Measurements from ENCODE around the gene TEAD3. TPM values are rescaled to one million over a fixed set of nuclear protein-coding genes. Genes with fewer than 3 reads are reported as not detected.

TEAD3 gene
- polyA plus RNA-seq, 1 donor from 2014 or later: 0.10 TPM

DNA sequence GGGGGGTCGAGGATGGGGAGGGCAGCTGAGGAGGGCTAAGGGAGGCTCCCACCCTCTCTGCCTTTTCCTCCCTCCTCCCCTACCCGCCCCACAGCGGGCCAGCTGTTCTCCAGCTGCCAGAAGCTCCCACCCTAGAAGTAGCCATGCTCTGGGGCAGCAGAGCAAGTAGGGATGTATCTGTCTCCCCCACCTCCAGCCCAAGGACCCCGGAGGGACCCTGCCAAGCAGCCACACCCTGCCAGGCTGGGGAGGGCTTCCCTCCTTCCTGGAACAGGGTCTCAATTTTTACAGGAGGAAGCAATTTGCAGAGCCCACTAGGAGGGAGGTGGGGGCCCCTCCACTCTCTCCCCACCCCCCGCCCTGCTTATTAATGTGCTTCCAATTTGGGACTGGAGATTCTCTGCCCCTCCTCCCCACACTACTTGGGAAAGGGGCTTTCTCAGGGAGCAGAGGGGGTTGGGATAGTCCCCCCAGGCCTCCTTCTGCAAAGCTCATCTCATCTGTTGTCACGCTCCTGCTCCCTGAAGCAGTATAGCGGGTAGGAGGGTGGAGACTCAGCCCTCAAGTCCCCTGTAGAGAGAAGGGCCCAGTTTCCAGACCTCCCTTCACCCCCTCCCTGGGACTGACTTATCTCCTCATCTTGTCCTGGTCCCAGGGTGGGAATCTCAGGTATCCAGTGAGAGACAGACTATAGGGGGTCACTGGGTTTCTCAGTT lies 4.5 kb downstream of the TEAD3 start:
- H3K9me2 ChIP-seq (ENCODE audit: insufficient read depth, low read length): no peaks in the 10 kb centered on the region
- H3K36me3 ChIP-seq (ENCODE audit: insufficient read depth, low read length): no peaks in the 10 kb centered on the region
- H3K4me3 ChIP-seq (ENCODE audit: low read length): no peak overlapping the region
- no peaks in the 10 kb centered on the region for H3K9me3 ChIP-seq (ENCODE audit: low read length)
- no peak overlapping the region for H2AFZ ChIP-seq (ENCODE audit: low read depth, low read length)
- H3K9ac ChIP-seq (ENCODE audit: low read length): no peak overlapping the region
- no peaks in the 10 kb centered on the region for H3K79me2 ChIP-seq (replicated peaks; ENCODE audit: insufficient read depth, low read length)
- no peaks in the 10 kb centered on the region for H3F3A ChIP-seq (ENCODE audit: insufficient read depth, low read length, poor library complexity, severe bottlenecking)
- no peak overlapping the region for H3K4me2 ChIP-seq (ENCODE audit: low read length)
- no peak overlapping the region for H3K27ac ChIP-seq (ENCODE audit: low read length)
- TF ChIP-seq, protein P1, sequence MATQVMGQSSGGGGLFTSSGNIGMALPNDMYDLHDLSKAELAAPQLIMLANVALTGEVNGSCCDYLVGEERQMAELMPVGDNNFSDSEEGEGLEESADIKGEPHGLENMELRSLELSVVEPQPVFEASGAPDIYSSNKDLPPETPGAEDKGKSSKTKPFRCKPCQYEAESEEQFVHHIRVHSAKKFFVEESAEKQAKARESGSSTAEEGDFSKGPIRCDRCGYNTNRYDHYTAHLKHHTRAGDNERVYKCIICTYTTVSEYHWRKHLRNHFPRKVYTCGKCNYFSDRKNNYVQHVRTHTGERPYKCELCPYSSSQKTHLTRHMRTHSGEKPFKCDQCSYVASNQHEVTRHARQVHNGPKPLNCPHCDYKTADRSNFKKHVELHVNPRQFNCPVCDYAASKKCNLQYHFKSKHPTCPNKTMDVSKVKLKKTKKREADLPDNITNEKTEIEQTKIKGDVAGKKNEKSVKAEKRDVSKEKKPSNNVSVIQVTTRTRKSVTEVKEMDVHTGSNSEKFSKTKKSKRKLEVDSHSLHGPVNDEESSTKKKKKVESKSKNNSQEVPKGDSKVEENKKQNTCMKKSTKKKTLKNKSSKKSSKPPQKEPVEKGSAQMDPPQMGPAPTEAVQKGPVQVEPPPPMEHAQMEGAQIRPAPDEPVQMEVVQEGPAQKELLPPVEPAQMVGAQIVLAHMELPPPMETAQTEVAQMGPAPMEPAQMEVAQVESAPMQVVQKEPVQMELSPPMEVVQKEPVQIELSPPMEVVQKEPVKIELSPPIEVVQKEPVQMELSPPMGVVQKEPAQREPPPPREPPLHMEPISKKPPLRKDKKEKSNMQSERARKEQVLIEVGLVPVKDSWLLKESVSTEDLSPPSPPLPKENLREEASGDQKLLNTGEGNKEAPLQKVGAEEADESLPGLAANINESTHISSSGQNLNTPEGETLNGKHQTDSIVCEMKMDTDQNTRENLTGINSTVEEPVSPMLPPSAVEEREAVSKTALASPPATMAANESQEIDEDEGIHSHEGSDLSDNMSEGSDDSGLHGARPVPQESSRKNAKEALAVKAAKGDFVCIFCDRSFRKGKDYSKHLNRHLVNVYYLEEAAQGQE (IDR thresholded peaks at IDR 0.05; ENCODE audit: borderline replicate concordance): no peak
- no peak for TF ChIP-seq EP300 (conservative IDR thresholded peaks at IDR 0.05; ENCODE audit: poor library complexity, severe bottlenecking)
- TF ChIP-seq EZH2 (IDR thresholded peaks at IDR 0.05; ENCODE audit: borderline replicate concordance, insufficient read depth, low read length, poor library complexity, severe bottlenecking): no peak
- TF ChIP-seq MXI1 (conservative IDR thresholded peaks at IDR 0.05; ENCODE audit: poor library complexity, severe bottlenecking): no peak
- no peaks in the 10 kb centered on the region for H4K20me1 ChIP-seq (ENCODE audit: insufficient read depth)
- H3K27me3 ChIP-seq (ENCODE audit: insufficient read depth, low read depth, low read length): peaks cover 13% of the 10 kb centered on the region

- H3K27ac ChIP-seq (ENCODE audit: low read length): no peak overlapping the region
- H3K4me2 ChIP-seq (ENCODE audit: low read length): no peak overlapping the region
- no peaks in the 10 kb centered on the region for H3F3A ChIP-seq (ENCODE audit: insufficient read depth, low read length, poor library complexity, severe bottlenecking)
- no peak for TF ChIP-seq EZH2 (IDR thresholded peaks at IDR 0.05; ENCODE audit: borderline replicate concordance, insufficient read depth, low read length, poor library complexity, severe bottlenecking)
- TF ChIP-seq, protein P2, sequence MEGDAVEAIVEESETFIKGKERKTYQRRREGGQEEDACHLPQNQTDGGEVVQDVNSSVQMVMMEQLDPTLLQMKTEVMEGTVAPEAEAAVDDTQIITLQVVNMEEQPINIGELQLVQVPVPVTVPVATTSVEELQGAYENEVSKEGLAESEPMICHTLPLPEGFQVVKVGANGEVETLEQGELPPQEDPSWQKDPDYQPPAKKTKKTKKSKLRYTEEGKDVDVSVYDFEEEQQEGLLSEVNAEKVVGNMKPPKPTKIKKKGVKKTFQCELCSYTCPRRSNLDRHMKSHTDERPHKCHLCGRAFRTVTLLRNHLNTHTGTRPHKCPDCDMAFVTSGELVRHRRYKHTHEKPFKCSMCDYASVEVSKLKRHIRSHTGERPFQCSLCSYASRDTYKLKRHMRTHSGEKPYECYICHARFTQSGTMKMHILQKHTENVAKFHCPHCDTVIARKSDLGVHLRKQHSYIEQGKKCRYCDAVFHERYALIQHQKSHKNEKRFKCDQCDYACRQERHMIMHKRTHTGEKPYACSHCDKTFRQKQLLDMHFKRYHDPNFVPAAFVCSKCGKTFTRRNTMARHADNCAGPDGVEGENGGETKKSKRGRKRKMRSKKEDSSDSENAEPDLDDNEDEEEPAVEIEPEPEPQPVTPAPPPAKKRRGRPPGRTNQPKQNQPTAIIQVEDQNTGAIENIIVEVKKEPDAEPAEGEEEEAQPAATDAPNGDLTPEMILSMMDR (IDR thresholded peaks at IDR 0.05; ENCODE audit: poor library complexity, severe bottlenecking): no peak
- no peak for TF ChIP-seq MXI1 (conservative IDR thresholded peaks at IDR 0.05; ENCODE audit: poor library complexity, severe bottlenecking)
- no peak for TF ChIP-seq POLR2AphosphoS5 (IDR thresholded peaks at IDR 0.05)
- TF ChIP-seq EP300 (conservative IDR thresholded peaks at IDR 0.05; ENCODE audit: poor library complexity, severe bottlenecking): no peak
- no peak for TF ChIP-seq RAD21 (conservative IDR thresholded peaks at IDR 0.05)
- no peak for TF ChIP-seq TAF1 (IDR thresholded peaks at IDR 0.05; ENCODE audit: low read depth)
- TF ChIP-seq, protein P1 (IDR thresholded peaks at IDR 0.05; ENCODE audit: borderline replicate concordance): no peak
- no peak for TF ChIP-seq SMC3 (conservative IDR thresholded peaks at IDR 0.05; ENCODE audit: poor library complexity)
- no peak overlapping the region for H3K4me3 ChIP-seq (ENCODE audit: low read length)
- no peak overlapping the region for H3K9ac ChIP-seq (ENCODE audit: low read length)
- no peaks in the 10 kb centered on the region for H3K9me3 ChIP-seq (ENCODE audit: low read length)
- H3K9me2 ChIP-seq (ENCODE audit: insufficient read depth, low read length): no peaks in the 10 kb centered on the region
- H3K36me3 ChIP-seq (ENCODE audit: insufficient read depth, low read length): no peaks in the 10 kb centered on the region
- peaks cover 11% of the 10 kb centered on the region for H3K27me3 ChIP-seq (ENCODE audit: insufficient read depth, low read depth, low read length)
- no peak overlapping the region for H2AFZ ChIP-seq (ENCODE audit: low read depth, low read length)
- H4K20me1 ChIP-seq (ENCODE audit: insufficient read depth): no peaks in the 10 kb centered on the region
- no peaks in the 10 kb centered on the region for H3K79me2 ChIP-seq (replicated peaks; ENCODE audit: insufficient read depth, low read length)
These were observed 5.2 kb downstream of the TEAD3 start for GRCh38 chr6:35491558-35492257.

All from neural cell (in vitro differentiated cells).